GM18867 (cell line): ENCODE data around the gene IL26.
"Not testable (repeated sequence)": the region's sequence is repeated elsewhere in the genome, so short reads cannot be mapped to it uniquely, and the experiment has no call there.

Source experiments
- ATAC-seq: cut with Tn5 transposase; IDR thresholded peaks from one replicate; pipeline ENCODE4 v1.9.1; 2021; ENCODE audit warnings: mild to moderate bottlenecking, moderate library complexity; ENCODE audit not compliant: unreplicated experiment

IL26 gene

GRCh38 chr12:68203460-68203875, 22.1 kb downstream of the IL26 start:
- ATAC-seq = no peak

GRCh38 chr12:68200854-68201253, 24.8 kb downstream of the IL26 start:
- ATAC-seq = no peak

GRCh38 chr12:68199127-68199526, 26.5 kb downstream of the IL26 start:
- no peak for ATAC-seq

GRCh38 chr12:68198507-68199086, 27.0 kb downstream of the IL26 start:
- no peak for ATAC-seq

- no peak for ATAC-seq
These were observed 35.3 kb downstream of the IL26 start for GRCh38 chr12:68190301-68190700.

- ATAC-seq = no peak
These were observed 35.8 kb downstream of the IL26 start for GRCh38 chr12:68189821-68190242.

GRCh38 chr12:68185598-68185997, 40.0 kb downstream of the IL26 start:
- ATAC-seq = no peak

GRCh38 chr12:68180792-68181744, 44.5 kb downstream of the IL26 start:
- peak; percentile 72 for ATAC-seq

- ATAC-seq = no peak
These were observed 46.7 kb downstream of the IL26 start for GRCh38 chr12:68178774-68179439.

GRCh38 chr12:68178184-68178583, 47.4 kb downstream of the IL26 start:
- no peak for ATAC-seq

GRCh38 chr12:68177562-68177961, 48.0 kb downstream of the IL26 start:
- no peak for ATAC-seq

GRCh38 chr12:68176257-68176656, 49.4 kb downstream of the IL26 start:
- ATAC-seq = no peak

- peak; percentile 86 for ATAC-seq
These were observed 50.0 kb downstream of the IL26 start for GRCh38 chr12:68175557-68176061.

GRCh38 chr12:68174761-68175160, 50.8 kb downstream of the IL26 start:
- not testable (repeated sequence) for ATAC-seq

- ATAC-seq = no peak
These were observed 51.8 kb downstream of the IL26 start for GRCh38 chr12:68173792-68174191.

GRCh38 chr12:68170726-68171125, 54.9 kb downstream of the IL26 start:
- ATAC-seq = no peak

GRCh38 chr12:68169213-68169889, 56.3 kb downstream of the IL26 start:
- ATAC-seq = no peak

GRCh38 chr12:68166317-68166831, 59.2 kb downstream of the IL26 start:
- no peak for ATAC-seq

- peak; percentile 76 for ATAC-seq
These were observed 62.0 kb downstream of the IL26 start for GRCh38 chr12:68163560-68164081.

- no peak for ATAC-seq
These were observed 63.2 kb downstream of the IL26 start for GRCh38 chr12:68162374-68162773.
